GM18505 (cell line): ENCODE results near the gene MYL7.

Experiments used
- ATAC-seq: cut with Tn5 transposase; IDR thresholded peaks from one replicate; pipeline ENCODE4 v1.9.1; 2021; ENCODE audit not compliant: unreplicated experiment
- POLR2A ChIP-seq: IDR thresholded peaks from 4 replicates; pipeline ENCODE4 v1.6.1; 2011; ENCODE audit warnings: borderline replicate concordance; ENCODE audit not compliant: insufficient read depth, insufficient read length; ENCODE audit errors: extremely low read depth

The MYL7 gene

GRCh38 chr7:44141221-44141850 is at the start of gene MYL7:
Gene MYL7 (minus strand): TSS chr7:44141332. CDS start chr7:44141305, 27 bp downstream.
- ATAC-seq = no peak
- no peak for TF ChIP-seq POLR2A

- no peak for TF ChIP-seq POLR2A
- no peak for ATAC-seq
Observed at GRCh38 chr7:44189993-44190872, 49.1 kb upstream of the MYL7 start.

- ATAC-seq = no peak
- no peak for TF ChIP-seq POLR2A
Observed at GRCh38 chr7:44189286-44189992, 48.3 kb upstream of the MYL7 start, which contains the start of gene GCK. Gene GCK (minus strand): TSS chr7:44189439. CDS start chr7:44188953, 486 bp downstream.

- TF ChIP-seq POLR2A = no peak
- no peak for ATAC-seq
Observed at GRCh38 chr7:44188480-44189225, 47.5 kb upstream of the MYL7 start.

- no peak for TF ChIP-seq POLR2A
- no peak for ATAC-seq
Observed at GRCh38 chr7:44187636-44188416, 46.7 kb upstream of the MYL7 start.

GRCh38 chr7:44186736-44187135 is 45.6 kb upstream of the MYL7 start:
- no peak for TF ChIP-seq POLR2A
- no peak for ATAC-seq

GRCh38 chr7:44185729-44186128 is 44.6 kb upstream of the MYL7 start:
- ATAC-seq = no peak
- no peak for TF ChIP-seq POLR2A

- no peak for ATAC-seq
- TF ChIP-seq POLR2A = no peak
Observed at GRCh38 chr7:44184873-44185446, 43.8 kb upstream of the MYL7 start.

GRCh38 chr7:44184206-44184872 is 43.2 kb upstream of the MYL7 start:
- ATAC-seq = no peak
- no peak for TF ChIP-seq POLR2A

GRCh38 chr7:44183386-44183785 is 42.3 kb upstream of the MYL7 start:
- TF ChIP-seq POLR2A = no peak
- ATAC-seq = no peak

- TF ChIP-seq POLR2A = no peak
- ATAC-seq = no peak
Observed at GRCh38 chr7:44182827-44183226, 41.7 kb upstream of the MYL7 start.
